NT2/D1 (cell line): ENCODE measurements around the gene ABCA13.

Experiments
- DNase-seq: peaks from one replicate; pipeline ENCODE4 v3.0.0-alpha.2; 2011; ENCODE audit warnings: low read depth, low spot score
- H3K27me3 ChIP-seq: 2 replicates; pipeline ENCODE4 v1.6.0; 2011; ENCODE audit warnings: mild to moderate bottlenecking; ENCODE audit not compliant: insufficient read length, insufficient read depth
- H3K36me3 ChIP-seq: 2 replicates; pipeline ENCODE4 v1.6.1; 2011; ENCODE audit warnings: mild to moderate bottlenecking, low read length, mixed read lengths; ENCODE audit not compliant: insufficient read depth, insufficient read length
- H3K4me1 ChIP-seq: 2 replicates; pipeline ENCODE4 v1.5.1; 2011; ENCODE audit not compliant: insufficient read depth, insufficient read length
- H3K4me3 ChIP-seq: 2 replicates; pipeline ENCODE4 v1.5.1; 2011; ENCODE audit warnings: low read depth; ENCODE audit not compliant: insufficient read length
- H3K9ac ChIP-seq: 2 replicates; pipeline ENCODE4 v1.6.0; 2011; ENCODE audit warnings: low read depth; ENCODE audit not compliant: insufficient read length
- H3K9me3 ChIP-seq: 2 replicates; pipeline ENCODE4 v1.5.1; 2011; ENCODE audit warnings: mild to moderate bottlenecking, low read length; ENCODE audit not compliant: insufficient read depth
- SUZ12 ChIP-seq: IDR thresholded peaks from 2 replicates; pipeline ENCODE4 v1.6.1; 2011; ENCODE audit not compliant: insufficient read length, insufficient read depth; ENCODE audit errors: extremely low read depth
- YY1 ChIP-seq: IDR thresholded peaks from 2 replicates; pipeline ENCODE4 v1.6.1; 2011; ENCODE audit not compliant: insufficient read length, insufficient read depth
- ZNF274 ChIP-seq: IDR thresholded peaks from 2 replicates; pipeline ENCODE4 v1.6.1; 2011; ENCODE audit warnings: mild to moderate bottlenecking, low read depth, low read length

The ABCA13 gene

DNA sequence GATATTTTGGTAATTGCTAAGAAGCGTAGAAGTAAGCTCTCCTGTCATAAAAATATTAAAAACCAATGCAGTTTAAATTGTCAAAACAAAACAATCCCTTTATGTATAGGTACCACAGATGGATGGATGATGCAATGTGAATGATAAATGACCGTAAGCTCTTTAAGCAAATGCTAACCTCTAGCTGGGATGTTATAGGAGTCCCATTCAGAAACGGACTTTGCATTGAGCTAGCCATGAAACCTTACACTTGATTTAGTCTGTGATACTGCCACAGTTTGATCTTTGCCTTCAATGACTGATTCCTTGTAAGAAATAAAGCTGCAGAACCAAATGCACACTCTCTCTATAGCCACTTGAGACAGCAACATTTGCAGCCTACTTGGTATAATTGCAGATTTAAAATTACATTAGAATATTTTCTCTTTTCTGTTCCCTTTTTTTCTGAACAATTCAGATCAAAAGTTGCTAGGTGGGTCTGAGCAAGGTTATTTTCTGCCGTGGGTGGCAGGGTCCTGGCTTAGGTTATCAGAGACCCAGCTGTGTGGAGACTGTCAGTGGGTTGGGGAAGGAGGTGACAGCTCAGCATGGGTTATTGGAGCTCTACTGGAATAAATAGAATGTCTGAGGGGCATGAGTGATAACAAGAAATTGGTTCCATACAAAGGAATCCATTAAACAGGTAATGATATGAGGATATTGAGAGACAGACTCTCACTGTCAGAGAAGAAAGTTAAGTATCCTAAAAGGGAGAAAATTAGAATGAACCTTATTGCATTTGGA, 494.3 kb downstream of the ABCA13 start:
- no peaks in the 10 kb centered on the region for H3K36me3 ChIP-seq
- no peaks in the 10 kb centered on the region for H3K9me3 ChIP-seq
- H3K4me3 ChIP-seq = no peak overlapping the region
- no peaks in the 10 kb centered on the region for H3K27me3 ChIP-seq
- no peak for TF ChIP-seq ZNF274
- no peak for TF ChIP-seq SUZ12
- TF ChIP-seq YY1 = no peak
- no peaks in the 10 kb centered on the region for H3K4me1 ChIP-seq
- no peak for DNase-seq
- H3K9ac ChIP-seq = no peak overlapping the region

DNA sequence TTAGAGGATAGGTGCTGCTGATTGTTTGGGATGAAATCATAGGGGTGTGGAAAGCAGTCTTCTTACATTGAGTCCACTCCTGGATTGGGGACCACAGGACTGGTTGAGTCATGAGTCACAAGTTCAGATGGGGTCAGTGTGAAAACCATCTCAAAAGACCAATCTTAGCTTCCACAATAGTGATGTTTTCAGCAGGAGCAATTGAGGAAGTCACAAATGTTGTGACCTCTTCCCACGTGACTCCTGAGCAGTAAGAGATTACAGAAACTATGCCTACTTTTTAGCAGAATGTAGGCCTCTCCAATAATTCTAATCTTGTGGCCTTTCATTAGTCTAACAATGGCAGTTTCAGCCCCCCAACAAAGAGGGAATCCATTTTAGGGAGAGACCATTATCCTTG, 496.1 kb downstream of the ABCA13 start:
- Histone ChIP-seq H3K9ac (no peak overlapping the region), H3K9me3 (no peaks in the 10 kb centered on the region), H3K4me3 (no peak overlapping the region), H3K27me3 (no peaks in the 10 kb centered on the region), H3K36me3 (no peaks in the 10 kb centered on the region), H3K4me1 (no peaks in the 10 kb centered on the region)
- no peak for TF ChIP-seq SUZ12
- TF ChIP-seq YY1 = no peak
- no peak for TF ChIP-seq ZNF274
- DNase-seq = no peak

DNA sequence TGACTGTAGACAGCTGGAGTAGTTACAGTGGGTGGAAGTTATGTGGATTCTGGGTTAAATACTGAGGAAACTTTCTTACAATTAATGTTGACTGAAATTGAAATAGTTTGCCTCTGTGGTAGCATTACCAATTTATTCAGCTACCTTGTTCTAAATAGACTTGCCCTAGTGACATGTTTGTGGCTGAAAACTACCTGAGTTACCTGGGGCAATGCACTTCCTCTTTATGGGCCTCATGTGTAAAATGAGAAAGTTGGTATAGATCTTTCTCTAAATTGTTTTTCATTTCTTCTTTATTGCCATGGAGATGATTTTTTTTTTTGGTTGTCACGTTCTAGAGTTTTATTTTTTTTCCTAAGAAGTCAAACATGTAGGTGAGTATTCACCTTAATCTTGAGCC, 500.4 kb downstream of the ABCA13 start:
- Histone ChIP-seq H3K9ac (no peak overlapping the region), H3K36me3 (no peaks in the 10 kb centered on the region), H3K4me3 (no peak overlapping the region), H3K9me3 (no peaks in the 10 kb centered on the region), H3K27me3 (no peaks in the 10 kb centered on the region), H3K4me1 (no peaks in the 10 kb centered on the region)
- TF ChIP-seq ZNF274 (no peak), SUZ12 (no peak), YY1 (no peak)
- no peak for DNase-seq

DNA sequence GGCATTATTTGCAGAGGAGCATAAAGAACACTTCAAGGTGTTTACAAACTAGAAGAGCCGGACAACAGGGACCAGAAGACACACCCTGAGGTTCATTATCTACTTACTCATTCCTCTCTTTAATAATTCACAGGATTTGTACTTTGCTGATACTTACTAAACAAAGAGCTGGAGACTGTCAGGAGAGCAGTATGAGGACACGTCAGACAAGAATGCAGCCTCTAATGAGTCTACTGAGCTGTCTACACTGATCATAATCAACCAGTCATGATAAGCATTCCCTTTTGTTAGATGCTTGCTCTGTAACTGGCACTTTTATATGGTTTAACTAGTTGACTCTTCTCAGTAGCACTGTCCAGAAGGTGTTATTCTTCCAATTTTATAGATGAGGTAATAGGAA, 509.7 kb downstream of the ABCA13 start:
- no peak overlapping the region for H3K4me3 ChIP-seq
- no peaks in the 10 kb centered on the region for H3K27me3 ChIP-seq
- peaks cover 10% of the 10 kb centered on the region for H3K9me3 ChIP-seq
- H3K36me3 ChIP-seq = no peaks in the 10 kb centered on the region
- no peak for TF ChIP-seq YY1
- TF ChIP-seq ZNF274 = no peak
- TF ChIP-seq SUZ12 = no peak
- no peak overlapping the region for H3K9ac ChIP-seq
- no peaks in the 10 kb centered on the region for H3K4me1 ChIP-seq
- DNase-seq = no peak

DNA sequence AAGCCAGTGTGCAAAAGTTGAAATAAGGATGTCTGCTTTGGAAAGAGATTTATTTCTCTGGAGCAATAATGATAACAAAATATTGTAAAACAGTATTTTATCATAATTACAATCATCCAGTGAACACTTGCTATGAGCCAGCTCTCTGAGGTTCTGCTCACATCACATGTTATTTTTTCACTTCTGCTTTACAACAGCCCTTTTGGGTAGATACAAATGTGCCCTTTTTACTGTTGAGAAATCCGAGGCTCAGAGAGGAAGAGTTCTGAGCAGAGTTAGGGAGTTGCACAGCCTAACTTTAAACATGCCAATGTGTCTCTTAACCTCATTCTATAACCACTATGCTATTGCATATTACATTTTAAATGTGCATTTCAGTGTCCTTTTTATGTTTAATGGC, 520.5 kb downstream of the ABCA13 start:
- Histone ChIP-seq H3K4me1 (no peaks in the 10 kb centered on the region), H3K9ac (no peak overlapping the region), H3K9me3 (no peaks in the 10 kb centered on the region), H3K27me3 (no peaks in the 10 kb centered on the region), H3K36me3 (no peaks in the 10 kb centered on the region), H3K4me3 (no peak overlapping the region)
- TF ChIP-seq SUZ12 (no peak), ZNF274 (no peak), YY1 (no peak)
- DNase-seq = no peak
